Sigmoid colon (tissue), 7 donors: ENCODE measurements around the gene MADD. TPM values are rescaled to one million over a fixed set of nuclear protein-coding genes. Genes with fewer than 3 reads are reported as not detected.
A peak's percentile ranks its signal among the peaks of the same experiment; 100 is the strongest.

Experiments used
- DNase-seq: peaks from one replicate; pipeline ENCODE4 v3.0.0-alpha.2; 2019
- H3K27ac ChIP-seq, 4 donors: fragments of 200-600 bp; sonication (generic); one replicate each; pipeline ENCODE4 v1.5.1; 2016 to 2019; ENCODE audit warnings: mild to moderate bottlenecking in 1 of 4
- H3K27me3 ChIP-seq, 3 donors: fragments of 200-600 bp; sonication (generic); one replicate each; pipeline ENCODE4 v1.5.1; 2019; ENCODE audit warnings: mild to moderate bottlenecking in 1 of 3
- H3K36me3 ChIP-seq, 4 donors: fragments of 200-600 bp; sonication (generic); one replicate each; pipeline ENCODE4 v1.5.1; 2016 to 2019
- H3K4me1 ChIP-seq, 4 donors: fragments of 200-600 bp; sonication (generic); one replicate each; pipeline ENCODE4 v1.5.1; 2017 to 2019
- H3K4me3 ChIP-seq, 4 donors: fragments of 200-600 bp; sonication (generic); one replicate each; pipeline ENCODE4 v1.5.1; 2017 to 2019; ENCODE audit warnings: mild to moderate bottlenecking in 2 of 4, moderate library complexity in 1 of 4
- H3K9me3 ChIP-seq, 4 donors: fragments of 200-600 bp in 3 of 4; sonication (generic) in 3 of 4; one replicate each; pipeline versions ENCODE4 v1.5.1 to v1.6.1; 2013 to 2019
- CTCF ChIP-seq, 4 experiments: fragments of 450-650 bp in 3 of 4; fragments of 200-600 bp in 1 of 4; IDR thresholded peaks; one replicate each; pipeline ENCODE4 v1.5.1; 2016 to 2019; ENCODE audit warnings: antibody characterized with exemption in 4 of 4, mild to moderate bottlenecking in 3 of 4, moderate library complexity in 2 of 4
- EP300 ChIP-seq, 4 donors: sonication (generic); formaldehyde crosslinking; IDR thresholded peaks; one replicate each; pipeline ENCODE4 v1.6.1; 2017; ENCODE audit warnings: antibody characterized with exemption in 4 of 4
- POLR2A ChIP-seq, 2 donors: fragments of 450-650 bp; IDR thresholded peaks; one replicate each; pipeline ENCODE4 v1.6.1; 2016; ENCODE audit warnings: antibody characterized with exemption in 2 of 2, mild to moderate bottlenecking in 2 of 2, moderate library complexity in 2 of 2
- POLR2AphosphoS5 ChIP-seq, 4 donors: sonication (generic); formaldehyde crosslinking; IDR thresholded peaks; one replicate each; pipeline ENCODE4 v1.6.1; 2017; ENCODE audit warnings: antibody characterized with exemption in 4 of 4
- WGBS, 2 donors: extraction: QIAGEN DNeasy Blood & Tissue Kit; methylation state at CpG; one replicate each; pipeline ENCODE4 v1.1.7; 2013; 5-methylcytosine and 5-hydroxymethylcytosine counted together
- intact Hi-C: fragments of 100-400 bp; cut with DNase I; formaldehyde crosslinking; loops from one replicate; pipeline ENCODE4 v1.15.1; 2023
- polyA plus RNA-seq, 3 donors: library from polyadenylated mRNA; stranded (reverse); fragments of 200-250 nt; gene quantifications; one replicate each; pipeline ENCODE4 v1.2.3, GENCODE V29; 2013
- total RNA-seq, 4 donors: library from RNA; depleted of rRNA; stranded (reverse); fragments of >200 nt; gene quantifications; one replicate each; pipeline ENCODE4 v1.1.0, GENCODE V29; 2016
- donor health status: healthy with polysubstance abuse.
- donor health status: Bipolar disorder and iron deficiency.
- donor health status: healthy.

Gene MADD
- total and polyA plus RNA-seq, 7 donors: 18.6 to 55.7 (median 32.5) TPM

GRCh38 chr11:47325271-47326041 lies 55.5 kb downstream of the MADD start:
- TF ChIP-seq CTCF (IDR thresholded peaks at IDR 0.05) (no peak), POLR2AphosphoS5 (IDR thresholded peaks at IDR 0.05) (no peak), POLR2A (IDR thresholded peaks at IDR 0.05) (no peak), EP300 (IDR thresholded peaks at IDR 0.05) (no peak)
- Histone ChIP-seq H3K27me3 (no peaks in the 10 kb centered on the region), H3K4me1 (peaks cover 0 to 4% (median 0%) of the 10 kb centered on the region in 4 donors), H3K27ac (no peak overlapping the region), H3K36me3 (peaks cover 7 to 31% (median 19%) of the 10 kb centered on the region in 4 donors), H3K4me3 (no peak overlapping the region), H3K9me3 (no peaks in the 10 kb centered on the region)
- intact Hi-C loops: no loop called here
- WGBS, 2 donors: 73 to 74% methylated on average over 15 of the region's 15 CpGs
- DNase-seq: peak; percentile 46

- intact Hi-C loops: no loop called here
- no peaks in the 10 kb centered on the region for H3K27me3 ChIP-seq
- peaks cover 8 to 31% (median 19%) of the 10 kb centered on the region in 4 donors for H3K36me3 ChIP-seq
- TF ChIP-seq CTCF (IDR thresholded peaks at IDR 0.05) (no peak), POLR2AphosphoS5 (IDR thresholded peaks at IDR 0.05) (no peak), EP300 (IDR thresholded peaks at IDR 0.05) (no peak), POLR2A (IDR thresholded peaks at IDR 0.05) (no peak)
- H3K4me3 ChIP-seq: no peak overlapping the region
- H3K27ac ChIP-seq: no peak overlapping the region
- DNase-seq: peak; percentile 53
- peaks cover 0 to 4% (median 0%) of the 10 kb centered on the region in 4 donors for H3K4me1 ChIP-seq
- WGBS, 2 donors: 96 to 97% methylated on average over 12 of the region's 12 CpGs
- no peaks in the 10 kb centered on the region for H3K9me3 ChIP-seq
Observed at GRCh38 chr11:47326198-47326597, 56.3 kb downstream of the MADD start.

GRCh38 chr11:47327025-47327424 lies 57.1 kb downstream of the MADD start:
- TF ChIP-seq EP300 (IDR thresholded peaks at IDR 0.05) (no peak), POLR2A (IDR thresholded peaks at IDR 0.05) (no peak), CTCF (IDR thresholded peaks at IDR 0.05) (no peak), POLR2AphosphoS5 (IDR thresholded peaks at IDR 0.05) (no peak)
- peaks cover 0 to 4% (median 0%) of the 10 kb centered on the region in 4 donors for H3K4me1 ChIP-seq
- 93 to 96% methylated on average over 13 of the region's 13 CpGs for WGBS, 2 donors
- no peak for DNase-seq
- H3K27me3 ChIP-seq: no peaks in the 10 kb centered on the region
- intact Hi-C loops: no loop called here
- H3K9me3 ChIP-seq: no peaks in the 10 kb centered on the region
- no peak overlapping the region for H3K4me3 ChIP-seq
- no peak overlapping the region for H3K27ac ChIP-seq
- peaks cover 8 to 30% (median 19%) of the 10 kb centered on the region in 4 donors for H3K36me3 ChIP-seq

GRCh38 chr11:47327949-47328348 lies 58.0 kb downstream of the MADD start:
- no peak overlapping the region for H3K27ac ChIP-seq
- peaks cover 0 to 4% (median 0%) of the 10 kb centered on the region in 4 donors for H3K4me1 ChIP-seq
- no peaks in the 10 kb centered on the region for H3K27me3 ChIP-seq
- H3K36me3 ChIP-seq: peaks cover 8 to 26% (median 15%) of the 10 kb centered on the region in 4 donors
- H3K4me3 ChIP-seq: no peak overlapping the region
- no peak for DNase-seq
- intact Hi-C loops: no loop called here
- 92 to 94% methylated on average over 5 of the region's 5 CpGs for WGBS, 2 donors
- TF ChIP-seq EP300 (IDR thresholded peaks at IDR 0.05) (no peak), POLR2AphosphoS5 (IDR thresholded peaks at IDR 0.05) (no peak), CTCF (IDR thresholded peaks at IDR 0.05) (no peak), POLR2A (IDR thresholded peaks at IDR 0.05) (no peak)
- H3K9me3 ChIP-seq: no peaks in the 10 kb centered on the region
